ENCODE measurements around the gene USP3. TPM values are rescaled to one million over a fixed set of nuclear protein-coding genes. Genes with fewer than 3 reads are reported as not detected.

USP3 gene
- total and polyA plus RNA-seq, 2 of the 13 experiments (the other 11 are each of a cell fraction or from before 2014, with no cell fraction given), result 14.3 to 61.2 TPM

DNA sequence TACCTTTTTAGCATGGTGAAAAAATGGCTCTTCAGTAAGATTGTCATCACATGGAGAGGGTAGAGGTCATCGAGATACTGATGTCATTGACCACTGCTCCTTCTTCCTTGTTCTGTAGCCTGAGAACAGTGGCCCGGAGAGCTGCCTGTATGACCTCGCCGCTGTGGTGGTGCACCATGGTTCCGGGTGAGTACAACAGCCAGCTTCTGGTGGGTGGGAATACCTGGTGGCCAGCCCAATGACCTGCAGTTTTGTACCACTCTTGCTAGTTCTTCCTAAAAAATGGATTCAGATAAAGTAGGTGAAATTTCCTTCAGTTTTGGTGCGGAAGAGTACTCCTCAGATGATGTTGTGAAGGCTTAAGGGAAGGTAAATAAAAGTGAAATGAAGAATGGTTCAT is 84.4 kb downstream of the USP3 start:
- no peaks in the 10 kb centered on the region for H3K9me3 ChIP-seq (ENCODE audit: low read length)
- in situ Hi-C loops (cut with HindIII; ENCODE audit: extremely low pct_ligation_motif_present, low pct_unique_long_range_greater_than_20kb), result no loop called here
- DNase-seq (ENCODE audit: low spot score), result no peak
- 98% methylated on average over 6 of the region's 6 CpGs for WGBS (ENCODE audit: low lambda C conversion rate)
- H3K27ac ChIP-seq (ENCODE audit: extremely low read length, insufficient read depth, low read length), result no peak overlapping the region
- POLR2A ChIA-PET, result no interaction called here
- no peaks in the 10 kb centered on the region for H3K79me2 ChIP-seq (ENCODE audit: insufficient read depth, low read length)
- H3K27me3 ChIP-seq (ENCODE audit: control insufficient read depth in 1 of 2, insufficient read depth in 2 of 2, low read length in 2 of 2), result no peaks in the 10 kb centered on the region
- no peak overlapping the region for H2AFZ ChIP-seq (ENCODE audit: low read length)
- H3K4me3 ChIP-seq (replicated peaks in 1 of 3; ENCODE audit: insufficient read depth in 1 of 3, low read depth in 2 of 3, low read length in 3 of 3), result no peak overlapping the region
- peaks cover 13 to 57% of the 10 kb centered on the region in 2 experiments for H3K36me3 ChIP-seq (replicated peaks in 1 of 2; ENCODE audit: control insufficient read depth in 1 of 2, insufficient read depth in 2 of 2, low read length in 2 of 2)
- H3K4me2 ChIP-seq (ENCODE audit: low read depth, low read length), result no peak overlapping the region
- BruUV-seq (replicated peaks), result no TSS peak
- no peak overlapping the region for H3K9ac ChIP-seq (ENCODE audit: insufficient read depth, low read depth, low read length)
- FAIRE-seq, result no peak
- CTCF ChIA-PET (ENCODE audit: low intra/inter-chr PET ratio, low total read pairs), result no interaction called here
- no peaks in the 10 kb centered on the region for H4K20me1 ChIP-seq (ENCODE audit: insufficient read depth, low read length)
- peaks cover 15% of the 10 kb centered on the region for H3K4me1 ChIP-seq (ENCODE audit: insufficient read depth, low read length)
- intact Hi-C loops (cut with micrococcal nuclease; ENCODE audit: unreplicated experiment), result no loop called here
- no peak for ATAC-seq
- no peak for TF ChIP-seq MIER3 (CRISPR knock-in tag; IDR thresholded peaks at IDR 0.05; ENCODE audit: borderline replicate concordance)
- TF ChIP-seq TBX2 (CRISPR knock-in tag; IDR thresholded peaks at IDR 0.05; ENCODE audit: borderline replicate concordance), result no peak
- no peak for TF ChIP-seq ZSCAN30 (CRISPR knock-in tag; IDR thresholded peaks at IDR 0.05)
- no peak for TF ChIP-seq KLF6 (CRISPR knock-in tag; IDR thresholded peaks at IDR 0.05)
- TF ChIP-seq TAF15 (IDR thresholded peaks at IDR 0.05; ENCODE audit: low read depth, low read length, poor library complexity, severe bottlenecking), result no peak
- TF ChIP-seq, protein P1, sequence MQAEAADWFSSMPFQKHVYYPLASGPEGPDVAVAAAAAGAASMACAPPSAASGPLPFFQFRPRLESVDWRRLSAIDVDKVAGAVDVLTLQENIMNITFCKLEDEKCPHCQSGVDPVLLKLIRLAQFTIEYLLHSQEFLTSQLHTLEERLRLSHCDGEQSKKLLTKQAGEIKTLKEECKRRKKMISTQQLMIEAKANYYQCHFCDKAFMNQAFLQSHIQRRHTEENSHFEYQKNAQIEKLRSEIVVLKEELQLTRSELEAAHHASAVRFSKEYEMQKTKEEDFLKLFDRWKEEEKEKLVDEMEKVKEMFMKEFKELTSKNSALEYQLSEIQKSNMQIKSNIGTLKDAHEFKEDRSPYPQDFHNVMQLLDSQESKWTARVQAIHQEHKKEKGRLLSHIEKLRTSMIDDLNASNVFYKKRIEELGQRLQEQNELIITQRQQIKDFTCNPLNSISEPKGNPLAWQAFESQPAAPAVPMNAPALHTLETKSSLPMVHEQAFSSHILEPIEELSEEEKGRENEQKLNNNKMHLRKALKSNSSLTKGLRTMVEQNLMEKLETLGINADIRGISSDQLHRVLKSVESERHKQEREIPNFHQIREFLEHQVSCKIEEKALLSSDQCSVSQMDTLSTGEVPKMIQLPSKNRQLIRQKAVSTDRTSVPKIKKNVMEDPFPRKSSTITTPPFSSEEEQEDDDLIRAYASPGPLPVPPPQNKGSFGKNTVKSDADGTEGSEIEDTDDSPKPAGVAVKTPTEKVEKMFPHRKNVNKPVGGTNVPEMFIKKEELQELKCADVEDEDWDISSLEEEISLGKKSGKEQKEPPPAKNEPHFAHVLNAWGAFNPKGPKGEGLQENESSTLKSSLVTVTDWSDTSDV (CRISPR knock-in tag; IDR thresholded peaks at IDR 0.05), result no peak
- no peak for TF ChIP-seq SP4 (CRISPR knock-in tag; IDR thresholded peaks at IDR 0.05)
- TF ChIP-seq POLR2AphosphoS5 (IDR thresholded peaks at IDR 0.05; ENCODE audit: low read depth, low read length), result no peak
- TF ChIP-seq CREB1 (IDR thresholded peaks at IDR 0.05), result no peak
- TF ChIP-seq CREB1 (CRISPR knock-in tag; IDR thresholded peaks at IDR 0.05), result no peak
- TF ChIP-seq U2AF1 (optimal IDR thresholded peaks at IDR 0.05; ENCODE audit: low read depth, low read length), result no peak
- TF ChIP-seq, protein P2, sequence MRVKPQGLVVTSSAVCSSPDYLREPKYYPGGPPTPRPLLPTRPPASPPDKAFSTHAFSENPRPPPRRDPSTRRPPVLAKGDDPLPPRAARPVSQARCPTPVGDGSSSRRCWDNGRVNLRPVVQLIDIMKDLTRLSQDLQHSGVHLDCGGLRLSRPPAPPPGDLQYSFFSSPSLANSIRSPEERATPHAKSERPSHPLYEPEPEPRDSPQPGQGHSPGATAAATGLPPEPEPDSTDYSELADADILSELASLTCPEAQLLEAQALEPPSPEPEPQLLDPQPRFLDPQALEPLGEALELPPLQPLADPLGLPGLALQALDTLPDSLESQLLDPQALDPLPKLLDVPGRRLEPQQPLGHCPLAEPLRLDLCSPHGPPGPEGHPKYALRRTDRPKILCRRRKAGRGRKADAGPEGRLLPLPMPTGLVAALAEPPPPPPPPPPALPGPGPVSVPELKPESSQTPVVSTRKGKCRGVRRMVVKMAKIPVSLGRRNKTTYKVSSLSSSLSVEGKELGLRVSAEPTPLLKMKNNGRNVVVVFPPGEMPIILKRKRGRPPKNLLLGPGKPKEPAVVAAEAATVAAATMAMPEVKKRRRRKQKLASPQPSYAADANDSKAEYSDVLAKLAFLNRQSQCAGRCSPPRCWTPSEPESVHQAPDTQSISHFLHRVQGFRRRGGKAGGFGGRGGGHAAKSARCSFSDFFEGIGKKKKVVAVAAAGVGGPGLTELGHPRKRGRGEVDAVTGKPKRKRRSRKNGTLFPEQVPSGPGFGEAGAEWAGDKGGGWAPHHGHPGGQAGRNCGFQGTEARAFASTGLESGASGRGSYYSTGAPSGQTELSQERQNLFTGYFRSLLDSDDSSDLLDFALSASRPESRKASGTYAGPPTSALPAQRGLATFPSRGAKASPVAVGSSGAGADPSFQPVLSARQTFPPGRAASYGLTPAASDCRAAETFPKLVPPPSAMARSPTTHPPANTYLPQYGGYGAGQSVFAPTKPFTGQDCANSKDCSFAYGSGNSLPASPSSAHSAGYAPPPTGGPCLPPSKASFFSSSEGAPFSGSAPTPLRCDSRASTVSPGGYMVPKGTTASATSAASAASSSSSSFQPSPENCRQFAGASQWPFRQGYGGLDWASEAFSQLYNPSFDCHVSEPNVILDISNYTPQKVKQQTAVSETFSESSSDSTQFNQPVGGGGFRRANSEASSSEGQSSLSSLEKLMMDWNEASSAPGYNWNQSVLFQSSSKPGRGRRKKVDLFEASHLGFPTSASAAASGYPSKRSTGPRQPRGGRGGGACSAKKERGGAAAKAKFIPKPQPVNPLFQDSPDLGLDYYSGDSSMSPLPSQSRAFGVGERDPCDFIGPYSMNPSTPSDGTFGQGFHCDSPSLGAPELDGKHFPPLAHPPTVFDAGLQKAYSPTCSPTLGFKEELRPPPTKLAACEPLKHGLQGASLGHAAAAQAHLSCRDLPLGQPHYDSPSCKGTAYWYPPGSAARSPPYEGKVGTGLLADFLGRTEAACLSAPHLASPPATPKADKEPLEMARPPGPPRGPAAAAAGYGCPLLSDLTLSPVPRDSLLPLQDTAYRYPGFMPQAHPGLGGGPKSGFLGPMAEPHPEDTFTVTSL (CRISPR knock-in tag; IDR thresholded peaks at IDR 0.05; ENCODE audit: borderline replicate concordance), result no peak
- TF ChIP-seq, protein P3, sequence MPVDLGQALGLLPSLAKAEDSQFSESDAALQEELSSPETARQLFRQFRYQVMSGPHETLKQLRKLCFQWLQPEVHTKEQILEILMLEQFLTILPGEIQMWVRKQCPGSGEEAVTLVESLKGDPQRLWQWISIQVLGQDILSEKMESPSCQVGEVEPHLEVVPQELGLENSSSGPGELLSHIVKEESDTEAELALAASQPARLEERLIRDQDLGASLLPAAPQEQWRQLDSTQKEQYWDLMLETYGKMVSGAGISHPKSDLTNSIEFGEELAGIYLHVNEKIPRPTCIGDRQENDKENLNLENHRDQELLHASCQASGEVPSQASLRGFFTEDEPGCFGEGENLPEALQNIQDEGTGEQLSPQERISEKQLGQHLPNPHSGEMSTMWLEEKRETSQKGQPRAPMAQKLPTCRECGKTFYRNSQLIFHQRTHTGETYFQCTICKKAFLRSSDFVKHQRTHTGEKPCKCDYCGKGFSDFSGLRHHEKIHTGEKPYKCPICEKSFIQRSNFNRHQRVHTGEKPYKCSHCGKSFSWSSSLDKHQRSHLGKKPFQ (CRISPR knock-in tag; IDR thresholded peaks at IDR 0.05; ENCODE audit: insufficient replicate concordance), result no peak
- TF ChIP-seq MAZ (IDR thresholded peaks at IDR 0.05; ENCODE audit: borderline replicate concordance, low read depth, low read length), result no peak
- no peak for TF ChIP-seq MAZ (CRISPR knock-in tag; IDR thresholded peaks at IDR 0.05; ENCODE audit: low read depth)
- no peak for TF ChIP-seq ZIK1 (CRISPR knock-in tag; IDR thresholded peaks at IDR 0.05; ENCODE audit: borderline replicate concordance, low read depth)
- TF ChIP-seq KMT2A (CRISPR knock-in tag; IDR thresholded peaks at IDR 0.05), result no peak

Measured in HepG2 (cell line).